ENCODE data around the gene MAP1S. TPM values are rescaled to one million over a fixed set of nuclear protein-coding genes. Genes with fewer than 3 reads are reported as not detected.

Gene MAP1S
- total RNA-seq, 2 experiments from 2014 or later = 18.1 to 21.4 TPM

DNA sequence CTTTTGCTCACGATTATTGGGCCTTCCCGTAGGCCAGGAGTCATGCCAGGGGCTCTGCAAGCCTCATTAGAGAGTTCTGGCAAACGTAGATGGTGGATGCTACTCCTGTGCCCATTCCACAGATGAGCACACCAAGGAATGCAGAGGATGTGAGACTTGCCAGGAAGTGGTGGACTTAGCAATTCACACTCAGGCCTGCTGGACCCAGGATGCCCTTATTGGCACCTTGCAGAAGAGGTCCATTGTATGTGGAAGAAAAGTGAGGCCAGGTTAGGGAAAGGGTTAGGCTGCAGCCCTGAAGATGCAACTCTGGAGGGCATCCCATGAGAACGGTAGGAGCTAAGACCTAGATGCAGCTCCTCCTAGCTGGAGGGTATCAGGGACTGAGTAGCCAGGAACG lies 37.0 kb upstream of the MAP1S start:
- POLR2A ChIA-PET = no interaction called here
- intact Hi-C loops (cut with DNase I, micrococcal nuclease) = no loop called here

DNA sequence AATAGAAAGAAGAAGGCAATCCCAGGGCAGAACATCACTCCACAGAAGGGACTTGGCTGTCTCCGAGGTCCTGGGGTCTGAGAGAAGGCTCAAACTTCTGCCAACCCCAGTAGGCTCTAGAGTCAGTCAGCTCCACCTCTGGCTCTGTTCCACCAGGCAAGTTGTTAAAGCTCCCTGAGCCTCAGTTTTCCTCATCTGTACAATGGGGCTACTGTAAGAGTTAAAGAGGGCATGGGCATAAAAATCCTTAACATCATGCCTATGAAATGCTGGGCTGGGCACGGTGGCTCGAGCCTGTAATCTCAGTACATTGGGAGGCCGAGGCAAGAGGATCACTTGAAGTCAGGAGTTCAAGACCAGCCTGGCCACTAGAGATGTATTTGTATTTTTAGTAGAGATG lies 36.2 kb upstream of the MAP1S start:
- no peaks in the 10 kb centered on the region for H3K36me3 ChIP-seq (ENCODE audit: insufficient read depth, low read length)
- Mint-ChIP-seq H3K9me3 (no peaks in the 10 kb centered on the region), H3K4me1 (ENCODE audit: low read depth) (peaks cover 7% of the 10 kb centered on the region), H3K36me3 (ENCODE audit: low read depth) (no peaks in the 10 kb centered on the region), H3K4me3 (no peak overlapping the region), H3K27me3 (peaks cover 89% of the 10 kb centered on the region), H3K27ac (no peak overlapping the region)
- peaks cover 33% of the 10 kb centered on the region for H3K4me1 ChIP-seq (ENCODE audit: insufficient read depth, low read length)
- no peak for ATAC-seq (ENCODE audit: poor library complexity)
- no peak overlapping the region for H3K4me3 ChIP-seq (ENCODE audit: low read length)
- intact Hi-C loops (cut with DNase I, micrococcal nuclease) = no loop called here
- H3K27me3 ChIP-seq (ENCODE audit: control insufficient read depth in 1 of 2, insufficient read depth in 2 of 2, low read length in 2 of 2) = peaks cover 63 to 82% of the 10 kb centered on the region in 2 experiments
- no peak for DNase-seq
- ChIA-PET CTCF (no interaction called here), POLR2A (no interaction called here)
- no peak overlapping the region for H3K27ac ChIP-seq (ENCODE audit: low read depth in 1 of 2, low read length in 2 of 2)
- TF ChIP-seq, protein P1, sequence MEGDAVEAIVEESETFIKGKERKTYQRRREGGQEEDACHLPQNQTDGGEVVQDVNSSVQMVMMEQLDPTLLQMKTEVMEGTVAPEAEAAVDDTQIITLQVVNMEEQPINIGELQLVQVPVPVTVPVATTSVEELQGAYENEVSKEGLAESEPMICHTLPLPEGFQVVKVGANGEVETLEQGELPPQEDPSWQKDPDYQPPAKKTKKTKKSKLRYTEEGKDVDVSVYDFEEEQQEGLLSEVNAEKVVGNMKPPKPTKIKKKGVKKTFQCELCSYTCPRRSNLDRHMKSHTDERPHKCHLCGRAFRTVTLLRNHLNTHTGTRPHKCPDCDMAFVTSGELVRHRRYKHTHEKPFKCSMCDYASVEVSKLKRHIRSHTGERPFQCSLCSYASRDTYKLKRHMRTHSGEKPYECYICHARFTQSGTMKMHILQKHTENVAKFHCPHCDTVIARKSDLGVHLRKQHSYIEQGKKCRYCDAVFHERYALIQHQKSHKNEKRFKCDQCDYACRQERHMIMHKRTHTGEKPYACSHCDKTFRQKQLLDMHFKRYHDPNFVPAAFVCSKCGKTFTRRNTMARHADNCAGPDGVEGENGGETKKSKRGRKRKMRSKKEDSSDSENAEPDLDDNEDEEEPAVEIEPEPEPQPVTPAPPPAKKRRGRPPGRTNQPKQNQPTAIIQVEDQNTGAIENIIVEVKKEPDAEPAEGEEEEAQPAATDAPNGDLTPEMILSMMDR (IDR thresholded peaks at IDR 0.05) = no peak
- peaks cover 0 to 22% of the 10 kb centered on the region in 2 experiments for H3K9me3 ChIP-seq (ENCODE audit: control insufficient read depth in 1 of 2, insufficient read depth in 1 of 2, low read length in 2 of 2)

More for the DNA sequence above, 37.0 kb upstream of the MAP1S start:
- TF ChIP-seq, protein P1 (IDR thresholded peaks at IDR 0.05) = no peak
- Histone ChIP-seq H3K27ac (ENCODE audit: low read depth in 1 of 2, low read length in 2 of 2) (no peak overlapping the region), H3K4me1 (ENCODE audit: insufficient read depth, low read length) (peaks cover 24% of the 10 kb centered on the region), H3K36me3 (ENCODE audit: insufficient read depth, low read length) (no peaks in the 10 kb centered on the region), H3K27me3 (ENCODE audit: control insufficient read depth in 1 of 2, insufficient read depth in 2 of 2, low read length in 2 of 2) (peaks cover 58 to 74% of the 10 kb centered on the region in 2 experiments), H3K9me3 (ENCODE audit: control insufficient read depth in 1 of 2, insufficient read depth in 1 of 2, low read length in 2 of 2) (peaks cover 0 to 14% of the 10 kb centered on the region in 2 experiments), H3K4me3 (ENCODE audit: low read length) (no peak overlapping the region)
- ATAC-seq (ENCODE audit: poor library complexity) (no peak), DNase-seq (no peak)
- Mint-ChIP-seq H3K27ac (no peak overlapping the region), H3K9me3 (no peaks in the 10 kb centered on the region), H3K27me3 (peaks cover 89% of the 10 kb centered on the region), H3K36me3 (ENCODE audit: low read depth) (no peaks in the 10 kb centered on the region), H3K4me3 (no peak overlapping the region), H3K4me1 (ENCODE audit: low read depth) (peaks cover 1% of the 10 kb centered on the region)
- CTCF ChIA-PET = no interaction called here

DNA sequence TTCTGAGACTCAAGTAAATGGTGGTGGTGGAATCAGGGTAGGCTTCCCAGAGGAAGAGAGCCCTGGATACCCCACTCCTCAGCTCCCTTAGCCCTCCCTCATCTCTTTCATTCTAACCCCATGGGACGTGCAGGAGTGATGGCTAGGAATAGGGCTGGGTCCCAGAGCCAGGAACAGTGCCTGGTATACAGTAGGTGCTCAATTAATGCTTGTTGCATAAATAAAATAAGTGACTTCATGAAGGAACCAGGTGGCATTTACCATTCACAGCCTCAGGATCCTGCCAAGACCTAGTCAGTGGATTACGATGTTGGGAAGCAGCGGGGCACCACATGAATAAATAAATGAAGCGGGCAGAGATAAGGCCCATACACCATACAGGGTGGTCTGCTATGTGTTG lies 35.0 kb upstream of the MAP1S start:
- H3K9me3 Mint-ChIP-seq = no peaks in the 10 kb centered on the region
- H3K27me3 Mint-ChIP-seq = peaks cover 92% of the 10 kb centered on the region
- no peak for ATAC-seq (ENCODE audit: poor library complexity)
- H3K27ac ChIP-seq (ENCODE audit: low read depth in 1 of 2, low read length in 2 of 2) = no peak overlapping the region
- peaks cover 12% of the 10 kb centered on the region for H3K4me1 Mint-ChIP-seq (ENCODE audit: low read depth)
- CTCF ChIA-PET = no interaction called here
- POLR2A ChIA-PET = no interaction called here
- H3K36me3 Mint-ChIP-seq (ENCODE audit: low read depth) = no peaks in the 10 kb centered on the region
- intact Hi-C loops (cut with DNase I, micrococcal nuclease) = no loop called here
- H3K4me1 ChIP-seq (ENCODE audit: insufficient read depth, low read length) = peaks cover 36% of the 10 kb centered on the region
- TF ChIP-seq, protein P1 (IDR thresholded peaks at IDR 0.05) = no peak
- H3K27me3 ChIP-seq (ENCODE audit: control insufficient read depth in 1 of 2, insufficient read depth in 2 of 2, low read length in 2 of 2) = peaks cover 70 to 94% of the 10 kb centered on the region in 2 experiments
- H3K27ac Mint-ChIP-seq = no peak overlapping the region
- no peaks in the 10 kb centered on the region for H3K36me3 ChIP-seq (ENCODE audit: insufficient read depth, low read length)
- H3K4me3 ChIP-seq (ENCODE audit: low read length) = no peak overlapping the region
- peaks cover 0 to 25% of the 10 kb centered on the region in 2 experiments for H3K9me3 ChIP-seq (ENCODE audit: control insufficient read depth in 1 of 2, insufficient read depth in 1 of 2, low read length in 2 of 2)
- H3K4me3 Mint-ChIP-seq = no peak overlapping the region
- no peak for DNase-seq
